HepG2 (cell line): Measurements from ENCODE around the gene HEPHL1.

Experiments
- ADNP ChIP-seq: sonication (generic); formaldehyde crosslinking; IDR thresholded peaks from 2 replicates; pipeline ENCODE4 v1.4.0; 2020; ENCODE audit warnings: missing genetic modification reagents
- CTCF ChIP-seq: sonication (generic); formaldehyde crosslinking; IDR thresholded peaks from 2 replicates; pipeline ENCODE4 v1.5.0; 2020; ENCODE audit warnings: mild to moderate bottlenecking, missing genetic modification reagents, moderate library complexity
- FOSL1 ChIP-seq: sonication (generic); formaldehyde crosslinking; IDR thresholded peaks from 2 replicates; pipeline ENCODE4 v1.9.0; 2021; ENCODE audit warnings: missing genetic modification reagents, borderline replicate concordance
- FOXP1 ChIP-seq, 2 experiments: fragments of 450-650 bp in 1 of 2; IDR thresholded peaks; 2 replicates each; pipeline ENCODE4 v1.6.1; 2017 to 2018; ENCODE audit warnings: antibody characterized with exemption in 1 of 2
- POLR2AphosphoS5 ChIP-seq: IDR thresholded peaks from 2 replicates; pipeline ENCODE4 v1.6.1; 2012; ENCODE audit warnings: low read depth, low read length
- RAD21 ChIP-seq: fragments of 450-650 bp; formaldehyde crosslinking; IDR thresholded peaks from 2 replicates; pipeline ENCODE4 v1.5.0; 2020; ENCODE audit warnings: mild to moderate bottlenecking
- SMC3 ChIP-seq: IDR thresholded peaks from 2 replicates; pipeline ENCODE4 v1.6.1; 2011; ENCODE audit warnings: low read length, improper control_type of control experiment
- TFAP4 ChIP-seq: sonication (generic); IDR thresholded peaks from 2 replicates; pipeline ENCODE4 v1.6.1; 2016; ENCODE audit warnings: low read depth, borderline replicate concordance
- ZNF124 ChIP-seq: sonication (generic); formaldehyde crosslinking; IDR thresholded peaks from 2 replicates; pipeline ENCODE4 v1.4.0; 2020; ENCODE audit warnings: missing genetic modification reagents
- ZNF264 ChIP-seq: sonication (generic); formaldehyde crosslinking; IDR thresholded peaks from 2 replicates; pipeline ENCODE4 v1.4.0; 2020; ENCODE audit warnings: missing genetic modification reagents
- ZNF616 ChIP-seq: sonication (generic); formaldehyde crosslinking; IDR thresholded peaks from 2 replicates; pipeline ENCODE4 v1.5.0; 2020; ENCODE audit warnings: low read depth, mild to moderate bottlenecking, missing genetic modification reagents
- ZNF878 ChIP-seq: sonication (generic); formaldehyde crosslinking; IDR thresholded peaks from 2 replicates; pipeline ENCODE4 v1.8.1; 2023; ENCODE audit warnings: mild to moderate bottlenecking, missing genetic modification reagents, moderate library complexity

GRCh38 chr11:94046796-94047195, 25.6 kb downstream of the HEPHL1 start:
- TF ChIP-seq SMC3 (no peak), POLR2AphosphoS5 (no peak), RAD21 (CRISPR knock-in tag) (no peak), ZNF124 (no peak), FOSL1 (CRISPR knock-in tag) (no peak), CTCF (CRISPR knock-in tag) (no peak), TFAP4 (no peak), FOXP1 (IDR thresholded peaks at IDR 0.05) (no peak), FOXP1 (CRISPR knock-in tag; IDR thresholded peaks at IDR 0.05) (no peak), ADNP (no peak), ZNF264 (CRISPR knock-in tag) (no peak), ZNF878 (no peak), ZNF616 (CRISPR knock-in tag) (no peak)
